Neural progenitor cell (in vitro differentiated cells): Measurements from ENCODE around the gene ELMO1. TPM values are rescaled to one million over a fixed set of nuclear protein-coding genes. Genes with fewer than 3 reads are reported as not detected.

Experiments used
- DNase-seq: peaks from one replicate; pipeline ENCODE4 v3.0.0-alpha.2; 2016; ENCODE audit warnings: low spot score
- H2AFZ ChIP-seq: fragments of 200-600 bp; sonication (generic); replicated peaks from 2 replicates; pipeline ENCODE4 v1.6.1; 2016; ENCODE audit warnings: antibody characterized with exemption
- H3F3A ChIP-seq: fragments of 200-600 bp; sonication (generic); 2 replicates; pipeline ENCODE4 v1.6.1; 2016; ENCODE audit warnings: antibody characterized with exemption, low read depth
- H3K27ac ChIP-seq: fragments of 200-600 bp; sonication (generic); 2 replicates; pipeline ENCODE4 v1.5.1; 2016; ENCODE audit warnings: mild to moderate bottlenecking
- H3K27me3 ChIP-seq: fragments of 200-600 bp; sonication (generic); 2 replicates; pipeline ENCODE4 v1.6.1; 2016; ENCODE audit warnings: mild to moderate bottlenecking, moderate library complexity
- H3K36me3 ChIP-seq: fragments of 200-600 bp; sonication (generic); 2 replicates; pipeline ENCODE4 v1.5.1; 2016
- H3K4me1 ChIP-seq: fragments of 200-600 bp; sonication (generic); 2 replicates; pipeline ENCODE4 v1.6.1; 2016; ENCODE audit warnings: mixed run types
- H3K4me2 ChIP-seq: fragments of 200-600 bp; sonication (generic); 2 replicates; pipeline ENCODE4 v1.6.1; 2016
- H3K4me3 ChIP-seq: fragments of 200-600 bp; sonication (generic); 2 replicates; pipeline ENCODE4 v1.5.1; 2016
- H3K79me2 ChIP-seq: fragments of 200-600 bp; sonication (generic); 2 replicates; pipeline ENCODE4 v1.6.1; 2016; ENCODE audit warnings: low read depth
- H3K9ac ChIP-seq: fragments of 200-600 bp; sonication (generic); 2 replicates; pipeline ENCODE4 v1.6.1; 2016
- H3K9me3 ChIP-seq: fragments of 200-600 bp; sonication (generic); 2 replicates; pipeline ENCODE4 v1.5.1; 2016; ENCODE audit warnings: low read depth
- H4K20me1 ChIP-seq: fragments of 200-600 bp; sonication (generic); 2 replicates; pipeline ENCODE4 v1.6.1; 2016; ENCODE audit warnings: low read depth
- H3K27ac Mint-ChIP-seq: 3 replicates; pipeline ENCODE4 v1.8.0; 2021; ENCODE audit warnings: mixed read lengths
- H3K27me3 Mint-ChIP-seq: 2 replicates; pipeline ENCODE4 v1.8.0; 2022; ENCODE audit warnings: low read depth, mild to moderate bottlenecking, inconsistent platforms, moderate library complexity, mixed read lengths; ENCODE audit not compliant: insufficient read depth
- H3K36me3 Mint-ChIP-seq: 3 replicates; pipeline ENCODE4 v1.8.0; 2021; ENCODE audit warnings: mixed read lengths
- H3K4me1 Mint-ChIP-seq: 3 replicates; pipeline ENCODE4 v1.8.0; 2021; ENCODE audit warnings: mixed read lengths
- H3K4me3 Mint-ChIP-seq: 3 replicates; pipeline ENCODE4 v1.8.0; 2021; ENCODE audit warnings: mild to moderate bottlenecking, moderate library complexity, mixed read lengths
- H3K9me3 Mint-ChIP-seq: 3 replicates; pipeline ENCODE4 v1.8.0; 2020; ENCODE audit warnings: mixed read lengths
- CTCF ChIP-seq: fragments of 200-600 bp; sonication (generic); IDR thresholded peaks from 2 replicates; pipeline ENCODE4 v1.5.1; 2017; ENCODE audit warnings: antibody characterized with exemption, mild to moderate bottlenecking
- EZH2 ChIP-seq: fragments of 200-600 bp; sonication (generic); IDR thresholded peaks from 2 replicates; pipeline ENCODE4 v1.6.1; 2017; ENCODE audit warnings: antibody characterized with exemption, mild to moderate bottlenecking, moderate library complexity
- EZH2phosphoT487 ChIP-seq: fragments of 200-600 bp; sonication (generic); IDR thresholded peaks from 2 replicates; pipeline ENCODE4 v1.6.1; 2017; ENCODE audit warnings: antibody characterized with exemption
- total RNA-seq: library from RNA; depleted of rRNA; stranded (reverse); fragments of >200 nt; gene quantifications from 2 replicates; pipeline ENCODE4 v1.2.3, GENCODE V29; 2015; ENCODE audit warnings: low replicate concordance

Gene ELMO1
- total RNA-seq, 1 donor from 2014 or later: 22.0 TPM

DNA sequence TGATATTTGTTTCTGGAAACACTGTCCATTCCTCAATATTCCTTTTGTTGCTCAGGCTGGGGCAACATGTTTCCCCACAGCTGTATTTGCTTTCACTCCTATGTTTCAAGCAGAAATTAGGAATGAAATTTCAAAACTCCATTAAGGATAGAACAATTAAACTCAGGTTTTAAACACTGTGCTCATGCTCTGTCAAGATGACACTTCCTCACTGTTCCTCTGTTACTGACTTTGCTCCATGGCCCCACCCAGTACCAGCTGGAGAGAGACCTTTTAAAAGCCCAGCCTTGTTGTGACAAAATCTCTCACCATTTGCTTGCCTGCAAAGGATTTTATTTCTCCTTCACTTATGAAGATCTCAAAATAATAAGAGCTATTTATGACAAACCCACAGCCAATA lies 197.4 kb downstream of the ELMO1 start:
- Histone ChIP-seq H3K4me3 (no peak overlapping the region), H3K27ac (no peak overlapping the region), H3K36me3 (no peaks in the 10 kb centered on the region), H3F3A (peaks cover 20% of the 10 kb centered on the region), H3K27me3 (no peaks in the 10 kb centered on the region), H3K9ac (no peak overlapping the region), H4K20me1 (no peaks in the 10 kb centered on the region), H3K4me1 (peaks cover 16% of the 10 kb centered on the region), H3K79me2 (no peaks in the 10 kb centered on the region), H3K9me3 (peaks cover 3% of the 10 kb centered on the region), H3K4me2 (no peak overlapping the region), H2AFZ (no peak overlapping the region)
- Mint-ChIP-seq H3K27ac (no peak overlapping the region), H3K27me3 (peaks cover 4% of the 10 kb centered on the region), H3K36me3 (peaks cover 7% of the 10 kb centered on the region), H3K4me3 (no peak overlapping the region), H3K9me3 (peaks cover 9% of the 10 kb centered on the region), H3K4me1 (peaks cover 38% of the 10 kb centered on the region)
- DNase-seq: no peak
- TF ChIP-seq EZH2phosphoT487 (no peak), EZH2 (no peak), CTCF (no peak)

- H3K27ac Mint-ChIP-seq: peak overlapping the region; percentile 92
- peaks cover 35% of the 10 kb centered on the region for H3K4me1 Mint-ChIP-seq
- H4K20me1 ChIP-seq: no peaks in the 10 kb centered on the region
- no peak overlapping the region for H3K27ac ChIP-seq
- H3K27me3 ChIP-seq: no peaks in the 10 kb centered on the region
- peaks cover 11% of the 10 kb centered on the region for H3K4me1 ChIP-seq
- peaks cover 20% of the 10 kb centered on the region for H3F3A ChIP-seq
- H3K36me3 ChIP-seq: no peaks in the 10 kb centered on the region
- peaks cover 2% of the 10 kb centered on the region for H3K27me3 Mint-ChIP-seq
- peaks cover 10% of the 10 kb centered on the region for H3K9me3 Mint-ChIP-seq
- no peak overlapping the region for H3K4me3 Mint-ChIP-seq
- TF ChIP-seq EZH2 (no peak), CTCF (no peak), EZH2phosphoT487 (no peak)
- H3K4me3 ChIP-seq: no peak overlapping the region
- no peak overlapping the region for H2AFZ ChIP-seq
- H3K9ac ChIP-seq: no peak overlapping the region
- no peaks in the 10 kb centered on the region for H3K79me2 ChIP-seq
- H3K36me3 Mint-ChIP-seq: peaks cover 6% of the 10 kb centered on the region
- peak overlapping the region; percentile 37 for H3K4me2 ChIP-seq
- H3K9me3 ChIP-seq: peaks cover 3% of the 10 kb centered on the region
- DNase-seq: no peak
Measured at GRCh38 chr7:37249240-37249639, 199.4 kb downstream of the ELMO1 start.

- Mint-ChIP-seq H3K9me3 (peaks cover 11% of the 10 kb centered on the region), H3K4me1 (peaks cover 35% of the 10 kb centered on the region), H3K27ac (peak overlapping the region; percentile 99), H3K36me3 (peaks cover 8% of the 10 kb centered on the region), H3K27me3 (peaks cover 2% of the 10 kb centered on the region), H3K4me3 (peak overlapping the region; percentile 54)
- Histone ChIP-seq H3F3A (peaks cover 20% of the 10 kb centered on the region), H3K79me2 (no peaks in the 10 kb centered on the region), H4K20me1 (no peaks in the 10 kb centered on the region), H3K36me3 (no peaks in the 10 kb centered on the region), H3K4me1 (peaks cover 11% of the 10 kb centered on the region), H3K27me3 (no peaks in the 10 kb centered on the region), H3K4me2 (peak overlapping the region; percentile 37), H3K9ac (no peak overlapping the region), H3K27ac (no peak overlapping the region), H2AFZ (no peak overlapping the region), H3K9me3 (peaks cover 3% of the 10 kb centered on the region), H3K4me3 (no peak overlapping the region)
- DNase-seq: peak; percentile 94
- TF ChIP-seq EZH2 (no peak), CTCF (no peak), EZH2phosphoT487 (no peak)
Measured at GRCh38 chr7:37248396-37248861, 200.2 kb downstream of the ELMO1 start.
